AG09309 (cell line): ENCODE results near the gene PEX6.
A peak's percentile ranks its signal among the peaks of the same experiment; 100 is the strongest.

Experiments used
- DNase-seq: peaks from one replicate; pipeline ENCODE4 v3.0.0-alpha.2; 2010; ENCODE audit warnings: low read depth
- H3K4me3 ChIP-seq: 2 replicates; pipeline ENCODE4 v1.5.1; 2011; ENCODE audit warnings: mild to moderate bottlenecking, low read depth, low read length, moderate library complexity; ENCODE audit not compliant: control insufficient read depth
- TF ChIP-seq, protein P1 (sequence below): IDR thresholded peaks from 2 replicates; pipeline ENCODE4 v1.5.1; 2011; ENCODE audit warnings: mild to moderate bottlenecking, low read depth, low read length, inconsistent platforms; ENCODE audit not compliant: insufficient read depth, control insufficient read depth; ENCODE audit errors: missing control alignments

PEX6 gene

GRCh38 chr6:42967228-42967627 lies 11.8 kb downstream of the PEX6 start:
- no peak overlapping the region for H3K4me3 ChIP-seq
- TF ChIP-seq, protein P1, sequence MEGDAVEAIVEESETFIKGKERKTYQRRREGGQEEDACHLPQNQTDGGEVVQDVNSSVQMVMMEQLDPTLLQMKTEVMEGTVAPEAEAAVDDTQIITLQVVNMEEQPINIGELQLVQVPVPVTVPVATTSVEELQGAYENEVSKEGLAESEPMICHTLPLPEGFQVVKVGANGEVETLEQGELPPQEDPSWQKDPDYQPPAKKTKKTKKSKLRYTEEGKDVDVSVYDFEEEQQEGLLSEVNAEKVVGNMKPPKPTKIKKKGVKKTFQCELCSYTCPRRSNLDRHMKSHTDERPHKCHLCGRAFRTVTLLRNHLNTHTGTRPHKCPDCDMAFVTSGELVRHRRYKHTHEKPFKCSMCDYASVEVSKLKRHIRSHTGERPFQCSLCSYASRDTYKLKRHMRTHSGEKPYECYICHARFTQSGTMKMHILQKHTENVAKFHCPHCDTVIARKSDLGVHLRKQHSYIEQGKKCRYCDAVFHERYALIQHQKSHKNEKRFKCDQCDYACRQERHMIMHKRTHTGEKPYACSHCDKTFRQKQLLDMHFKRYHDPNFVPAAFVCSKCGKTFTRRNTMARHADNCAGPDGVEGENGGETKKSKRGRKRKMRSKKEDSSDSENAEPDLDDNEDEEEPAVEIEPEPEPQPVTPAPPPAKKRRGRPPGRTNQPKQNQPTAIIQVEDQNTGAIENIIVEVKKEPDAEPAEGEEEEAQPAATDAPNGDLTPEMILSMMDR, result no peak
- no peak for DNase-seq

GRCh38 chr6:42966571-42966970 lies 12.4 kb downstream of the PEX6 start:
- TF ChIP-seq, protein P1, result no peak

DNA sequence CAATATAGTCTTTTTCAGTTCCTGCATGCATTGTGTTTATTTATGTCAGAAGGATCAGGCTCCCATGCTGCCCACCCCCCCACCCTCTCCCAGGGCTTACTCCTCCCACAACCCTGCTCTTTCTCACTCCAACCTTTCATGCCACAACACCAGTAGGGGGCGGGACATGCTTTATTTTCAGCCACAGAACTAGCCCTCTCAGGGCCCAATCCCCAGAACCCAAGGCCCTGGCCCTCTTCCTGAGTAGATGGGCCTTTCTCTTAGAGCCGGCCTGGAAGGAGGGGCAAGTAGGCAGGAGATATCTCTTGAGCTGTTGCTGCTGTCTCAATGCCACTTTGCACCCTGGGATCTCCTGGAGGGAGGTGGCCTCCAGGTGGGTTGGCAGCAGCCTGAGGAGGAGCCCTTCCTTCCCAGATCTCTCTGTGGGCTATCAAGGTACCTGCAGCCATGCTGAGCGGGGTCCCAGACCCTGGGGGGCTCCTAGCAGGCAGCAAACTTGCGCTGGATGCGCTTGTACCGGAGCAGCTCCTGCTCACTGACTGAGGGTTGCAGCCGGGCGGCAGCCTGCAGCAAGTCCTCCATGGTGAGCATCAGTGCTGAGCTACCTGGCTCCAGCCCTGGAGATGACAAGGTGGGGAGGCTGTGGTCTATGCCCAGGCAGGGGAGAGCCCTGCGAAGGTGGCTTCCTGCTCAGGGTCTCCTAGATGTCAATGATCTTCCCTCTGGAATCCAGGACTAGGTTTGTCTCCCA lies 15.0 kb downstream of the PEX6 start:
- TF ChIP-seq, protein P1, result peak; percentile 30
- H3K4me3 ChIP-seq, result no peak overlapping the region
- DNase-seq, result no peak

More at GRCh38 chr6:42966571-42966970, 12.4 kb downstream of the PEX6 start:
- DNase-seq, result no peak
- H3K4me3 ChIP-seq, result no peak overlapping the region

- DNase-seq, result no peak
- H3K4me3 ChIP-seq, result no peak overlapping the region
- TF ChIP-seq, protein P1, result no peak
Measured at GRCh38 chr6:42963179-42963854, 15.7 kb downstream of the PEX6 start.

DNA sequence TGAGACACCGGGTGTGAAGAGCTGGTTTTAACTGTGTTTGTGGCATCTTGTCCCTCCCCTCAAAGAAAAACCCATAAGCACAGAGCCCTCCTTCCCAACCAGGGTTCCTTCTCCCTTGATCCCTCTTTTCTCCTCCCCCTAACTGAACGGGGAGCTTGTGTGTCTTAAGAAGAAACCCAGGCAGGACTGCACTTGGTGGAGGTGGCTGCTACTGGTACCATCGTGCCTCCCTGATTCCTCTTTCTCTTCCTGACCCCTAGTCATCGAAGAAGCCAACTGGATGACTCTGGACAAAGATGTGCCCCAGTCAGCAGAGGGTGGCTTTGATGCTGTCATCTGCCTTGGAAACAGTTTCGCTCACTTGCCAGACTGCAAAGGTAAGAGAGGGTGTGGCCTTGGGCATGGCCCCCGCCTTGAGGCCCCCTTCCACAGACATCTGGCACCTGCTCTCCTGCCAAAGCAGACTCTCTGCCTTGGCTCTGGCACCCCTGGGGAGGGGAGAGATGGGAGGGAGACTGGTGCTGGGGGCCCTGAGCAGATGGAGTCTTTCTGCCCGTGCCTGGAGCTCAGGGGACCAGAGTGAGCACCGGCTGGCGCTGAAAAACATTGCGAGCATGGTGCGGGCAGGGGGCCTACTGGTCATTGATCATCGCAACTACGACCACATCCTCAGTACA lies 16.3 kb downstream of the PEX6 start:
- H3K4me3 ChIP-seq, result no peak overlapping the region
- DNase-seq, result no peak
- TF ChIP-seq, protein P1, result no peak

- no peak for DNase-seq
- H3K4me3 ChIP-seq, result no peak overlapping the region
- TF ChIP-seq, protein P1, result no peak
Measured at GRCh38 chr6:42962096-42962495, 16.9 kb downstream of the PEX6 start.
